ENCODE data around the gene MYOM1.

DNA sequence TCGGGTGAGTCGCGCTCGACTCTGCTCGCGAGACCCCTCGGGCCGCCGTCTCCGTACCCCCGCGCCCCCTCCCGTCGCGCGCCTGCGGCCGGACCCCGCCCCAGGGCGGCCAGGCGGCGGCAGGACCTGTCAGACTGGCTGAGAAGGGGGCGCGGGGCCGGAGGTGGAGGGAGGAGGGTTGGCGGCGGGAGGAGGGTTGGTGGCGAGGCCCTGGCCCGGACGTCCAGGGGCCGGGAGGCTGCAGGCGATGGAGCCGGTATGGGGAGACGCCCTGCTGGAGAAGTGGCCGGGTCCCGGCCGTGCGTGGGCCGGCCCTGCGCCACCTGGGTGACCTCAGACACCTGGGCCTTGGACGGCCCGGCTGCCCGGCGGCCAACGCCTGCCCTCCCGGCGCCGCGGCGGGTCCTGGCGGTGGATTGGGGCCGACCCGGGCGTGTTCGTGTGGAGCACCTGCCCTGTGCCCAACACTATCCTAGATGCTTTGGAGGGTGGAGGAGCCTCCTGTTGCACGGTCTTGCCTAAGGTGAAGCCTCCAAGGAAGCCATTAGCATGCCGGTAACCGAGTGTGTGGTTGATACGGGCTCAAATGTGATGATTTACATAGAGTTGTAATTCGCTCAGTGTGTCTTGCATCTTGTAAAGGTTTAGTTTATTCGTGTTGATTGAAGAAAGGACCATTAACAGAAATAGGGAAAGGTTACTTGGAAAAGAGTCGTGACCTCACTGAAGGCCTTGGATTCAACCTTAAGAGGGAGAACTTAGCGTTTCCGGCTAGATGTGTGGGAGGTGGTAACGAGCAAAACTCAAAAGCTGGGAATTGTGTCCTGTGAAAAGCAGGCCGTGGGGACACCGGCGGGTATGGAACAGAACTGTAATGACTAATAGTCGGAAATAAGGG is 42.7 kb upstream of the MYOM1 start:
- TF ChIP-seq, protein P1, sequence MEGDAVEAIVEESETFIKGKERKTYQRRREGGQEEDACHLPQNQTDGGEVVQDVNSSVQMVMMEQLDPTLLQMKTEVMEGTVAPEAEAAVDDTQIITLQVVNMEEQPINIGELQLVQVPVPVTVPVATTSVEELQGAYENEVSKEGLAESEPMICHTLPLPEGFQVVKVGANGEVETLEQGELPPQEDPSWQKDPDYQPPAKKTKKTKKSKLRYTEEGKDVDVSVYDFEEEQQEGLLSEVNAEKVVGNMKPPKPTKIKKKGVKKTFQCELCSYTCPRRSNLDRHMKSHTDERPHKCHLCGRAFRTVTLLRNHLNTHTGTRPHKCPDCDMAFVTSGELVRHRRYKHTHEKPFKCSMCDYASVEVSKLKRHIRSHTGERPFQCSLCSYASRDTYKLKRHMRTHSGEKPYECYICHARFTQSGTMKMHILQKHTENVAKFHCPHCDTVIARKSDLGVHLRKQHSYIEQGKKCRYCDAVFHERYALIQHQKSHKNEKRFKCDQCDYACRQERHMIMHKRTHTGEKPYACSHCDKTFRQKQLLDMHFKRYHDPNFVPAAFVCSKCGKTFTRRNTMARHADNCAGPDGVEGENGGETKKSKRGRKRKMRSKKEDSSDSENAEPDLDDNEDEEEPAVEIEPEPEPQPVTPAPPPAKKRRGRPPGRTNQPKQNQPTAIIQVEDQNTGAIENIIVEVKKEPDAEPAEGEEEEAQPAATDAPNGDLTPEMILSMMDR (IDR thresholded peaks at IDR 0.05): no peak
- TF ChIP-seq ZFX (IDR thresholded peaks at IDR 0.05; ENCODE audit: borderline replicate concordance): no peak
